Karpas-422 (cell line): Measurements from ENCODE around the gene PPIL6. TPM values are rescaled to one million over a fixed set of nuclear protein-coding genes. Genes with fewer than 3 reads are reported as not detected.

ENCODE experiments used
- DNase-seq: peaks from one replicate; pipeline ENCODE4 v3.0.0-alpha.2; 2015
- H2AFZ ChIP-seq: fragments of 200-600 bp; sonication (generic); 2 replicates; pipeline ENCODE4 v1.6.1; 2014; ENCODE audit warnings: antibody characterized with exemption, low read length, mixed read lengths
- H3K27ac ChIP-seq: fragments of 200-600 bp; sonication (generic); 2 replicates; pipeline ENCODE4 v1.5.1; 2014; ENCODE audit warnings: mild to moderate bottlenecking, low read length, moderate library complexity
- H3K27me3 ChIP-seq: fragments of 200-600 bp; sonication (generic); 2 replicates; pipeline ENCODE4 v1.6.1; 2014; ENCODE audit warnings: low read length, mixed read lengths
- H3K36me3 ChIP-seq: fragments of 200-600 bp; sonication (generic); 2 replicates; pipeline ENCODE4 v1.6.1; 2014; ENCODE audit warnings: low read length, mixed read lengths; ENCODE audit not compliant: insufficient read depth
- H3K4me1 ChIP-seq: fragments of 200-600 bp; sonication (generic); 2 replicates; pipeline ENCODE4 v1.6.1; 2014; ENCODE audit warnings: mild to moderate bottlenecking, low read length, mixed read lengths
- H3K4me2 ChIP-seq: fragments of 200-600 bp; sonication (generic); 2 replicates; pipeline ENCODE4 v1.6.1; 2014; ENCODE audit warnings: low read length, low read depth, mild to moderate bottlenecking; ENCODE audit not compliant: poor library complexity, severe bottlenecking
- H3K4me3 ChIP-seq: fragments of 200-600 bp; sonication (generic); 2 replicates; pipeline ENCODE4 v1.5.1; 2014; ENCODE audit warnings: mild to moderate bottlenecking, antibody characterized with exemption, low read length, mixed read lengths
- H3K79me2 ChIP-seq: fragments of 200-600 bp; sonication (generic); 2 replicates; pipeline ENCODE4 v1.6.1; 2014; ENCODE audit warnings: mild to moderate bottlenecking, low read length, mixed read lengths
- H3K9ac ChIP-seq: fragments of 200-600 bp; sonication (generic); 2 replicates; pipeline ENCODE4 v1.6.0; 2014; ENCODE audit warnings: low read length
- H3K9me2 ChIP-seq: fragments of 200-600 bp; sonication (generic), shearing (Covaris generic); replicated peaks from 2 replicates; pipeline ENCODE4 v1.6.0; 2014; ENCODE audit warnings: mild to moderate bottlenecking, low read length, moderate library complexity; ENCODE audit not compliant: insufficient read depth
- H3K9me3 ChIP-seq: fragments of 300-700, 200-600 bp; sonication (generic); 2 replicates; pipeline ENCODE4 v1.6.1; 2014; ENCODE audit warnings: low read length, mixed read lengths
- H4K20me1 ChIP-seq: fragments of 200-600 bp; sonication (generic); 2 replicates; pipeline ENCODE4 v1.6.1; 2014; ENCODE audit warnings: mild to moderate bottlenecking, antibody characterized with exemption, low read length, low read depth; ENCODE audit not compliant: insufficient read depth
- total RNA-seq: library from RNA; depleted of rRNA; stranded (reverse); fragments of >200 nt; shearing (Covaris generic); gene quantifications from 2 replicates; pipeline ENCODE4 v1.2.3, GENCODE V29; 2014; ENCODE audit warnings: low replicate concordance

Gene PPIL6
- total RNA-seq, 1 experiment from 2014 or later: not detected

DNA sequence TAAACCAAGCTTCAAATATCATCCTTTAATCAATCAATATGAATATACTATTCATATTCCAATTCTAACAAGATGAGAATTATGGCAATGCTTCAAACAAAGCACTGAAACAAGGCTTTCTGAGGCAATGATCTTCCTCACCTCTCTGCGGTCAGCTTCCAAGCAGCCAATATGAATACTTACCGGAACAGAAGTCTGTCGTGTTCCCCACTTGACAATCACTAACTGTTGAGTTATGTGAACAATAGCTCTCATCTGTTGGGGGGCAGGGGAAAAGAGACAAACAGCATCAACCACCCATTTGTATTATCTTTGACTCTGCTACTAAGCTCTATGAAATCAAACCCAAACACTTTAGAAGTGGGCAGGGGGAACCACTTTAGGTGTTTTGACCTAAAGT, 62.7 kb downstream of the PPIL6 start:
- H3K27me3 ChIP-seq: no peaks in the 10 kb centered on the region
- H3K4me1 ChIP-seq: peaks cover 17% of the 10 kb centered on the region
- H3K9me3 ChIP-seq: no peaks in the 10 kb centered on the region
- H3K4me3 ChIP-seq: no peak overlapping the region
- no peak overlapping the region for H2AFZ ChIP-seq
- peaks cover 21% of the 10 kb centered on the region; the same call in 1 of the 2 replicates for H4K20me1 ChIP-seq
- peaks cover 91% of the 10 kb centered on the region for H3K79me2 ChIP-seq
- H3K4me2 ChIP-seq: no peak overlapping the region
- peaks cover 59% of the 10 kb centered on the region for H3K36me3 ChIP-seq
- H3K27ac ChIP-seq: no peak overlapping the region
- no peak overlapping the region for H3K9ac ChIP-seq
- DNase-seq: no peak
- H3K9me2 ChIP-seq: no peaks in the 10 kb centered on the region

DNA sequence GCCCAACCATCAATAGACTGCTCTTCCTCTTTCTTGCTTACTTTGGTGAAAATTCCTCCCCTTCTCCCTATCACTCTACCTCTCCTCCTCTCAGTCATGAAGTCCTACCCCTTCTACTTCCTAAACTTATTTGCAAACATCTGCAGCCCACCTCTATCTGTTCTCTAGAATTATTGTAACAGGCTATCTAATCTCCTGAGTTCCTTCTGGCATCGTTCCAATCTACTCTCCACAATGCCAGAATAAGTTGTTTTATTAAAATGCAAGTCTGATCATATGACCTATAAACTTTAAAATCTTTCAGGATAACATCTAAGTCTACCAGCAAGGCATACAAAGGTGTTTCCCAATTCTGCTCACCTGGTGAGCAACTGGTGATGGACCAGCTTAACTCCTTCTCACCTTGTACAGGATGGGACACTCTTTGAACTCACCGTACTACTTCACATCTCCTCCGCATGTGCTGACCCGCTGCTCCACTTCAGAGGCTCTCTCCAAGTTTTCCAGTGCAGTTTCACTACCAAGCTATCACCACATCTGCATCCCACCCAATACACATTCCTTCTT, 66.0 kb downstream of the PPIL6 start:
- Histone ChIP-seq H3K27me3 (no peaks in the 10 kb centered on the region), H3K79me2 (peaks cover 89% of the 10 kb centered on the region), H3K9me3 (no peaks in the 10 kb centered on the region), H3K36me3 (peaks cover 81% of the 10 kb centered on the region), H4K20me1 (peaks cover 6% of the 10 kb centered on the region; the same call in 1 of the 2 replicates), H3K4me1 (peaks cover 5% of the 10 kb centered on the region), H3K9ac (no peak overlapping the region), H3K27ac (no peak overlapping the region), H3K4me2 (no peak overlapping the region), H3K4me3 (no peak overlapping the region), H2AFZ (no peak overlapping the region), H3K9me2 (no peaks in the 10 kb centered on the region)
- DNase-seq: no peak

DNA sequence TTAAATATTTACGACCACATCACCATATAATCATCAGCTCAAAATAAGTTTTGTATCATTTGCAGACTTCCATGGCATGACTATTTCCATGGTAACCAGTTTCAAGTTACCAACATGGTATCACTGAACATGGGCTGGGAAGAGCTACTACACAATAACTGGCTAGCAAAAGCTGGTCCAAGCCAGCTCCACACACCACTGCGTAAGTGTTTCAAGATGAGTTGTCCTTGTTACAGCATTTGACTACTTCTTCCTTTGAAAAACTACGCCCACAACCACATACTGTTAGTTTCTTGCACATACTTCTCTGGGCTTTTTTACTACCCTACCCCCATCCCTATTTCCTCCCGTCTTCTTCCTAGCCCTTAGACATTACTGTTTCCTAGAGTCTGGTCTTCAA, 66.7 kb downstream of the PPIL6 start:
- H2AFZ ChIP-seq: no peak overlapping the region
- H3K36me3 ChIP-seq: peaks cover 83% of the 10 kb centered on the region
- DNase-seq: no peak
- H3K4me3 ChIP-seq: no peak overlapping the region
- H3K79me2 ChIP-seq: peaks cover 89% of the 10 kb centered on the region
- H3K9me2 ChIP-seq: no peaks in the 10 kb centered on the region
- no peaks in the 10 kb centered on the region; the same call in 1 of the 2 replicates for H4K20me1 ChIP-seq
- H3K27me3 ChIP-seq: no peaks in the 10 kb centered on the region
- H3K9me3 ChIP-seq: no peaks in the 10 kb centered on the region
- H3K4me2 ChIP-seq: no peak overlapping the region
- H3K9ac ChIP-seq: no peak overlapping the region
- H3K4me1 ChIP-seq: no peaks in the 10 kb centered on the region
- no peak overlapping the region for H3K27ac ChIP-seq

DNA sequence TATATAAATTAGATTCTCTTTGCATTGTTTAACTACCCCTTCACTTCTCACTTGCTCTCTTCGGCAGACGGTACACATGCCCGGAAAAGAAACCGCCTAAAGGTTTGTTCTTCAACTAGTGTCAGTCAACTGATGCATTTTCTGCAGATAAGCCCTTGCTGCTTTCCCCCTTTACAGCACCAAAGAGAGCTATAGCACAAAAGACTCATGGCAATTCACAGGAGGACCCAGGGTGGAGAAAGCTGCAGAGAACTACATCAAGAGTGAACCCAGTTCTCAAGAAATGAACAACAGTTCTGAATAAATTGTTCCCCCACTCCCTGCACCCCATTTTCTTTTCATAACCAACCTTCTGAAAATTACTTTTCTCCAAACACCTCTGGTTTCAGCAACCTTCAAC, 67.1 kb downstream of the PPIL6 start:
- Histone ChIP-seq H3K9ac (no peak overlapping the region), H3K9me3 (no peaks in the 10 kb centered on the region), H3K4me3 (no peak overlapping the region), H2AFZ (no peak overlapping the region), H3K9me2 (no peaks in the 10 kb centered on the region), H3K27me3 (no peaks in the 10 kb centered on the region), H3K36me3 (peaks cover 85% of the 10 kb centered on the region), H3K4me1 (no peaks in the 10 kb centered on the region), H3K4me2 (no peak overlapping the region), H4K20me1 (no peaks in the 10 kb centered on the region; the same call in 1 of the 2 replicates), H3K27ac (no peak overlapping the region), H3K79me2 (peaks cover 89% of the 10 kb centered on the region)
- no peak for DNase-seq

DNA sequence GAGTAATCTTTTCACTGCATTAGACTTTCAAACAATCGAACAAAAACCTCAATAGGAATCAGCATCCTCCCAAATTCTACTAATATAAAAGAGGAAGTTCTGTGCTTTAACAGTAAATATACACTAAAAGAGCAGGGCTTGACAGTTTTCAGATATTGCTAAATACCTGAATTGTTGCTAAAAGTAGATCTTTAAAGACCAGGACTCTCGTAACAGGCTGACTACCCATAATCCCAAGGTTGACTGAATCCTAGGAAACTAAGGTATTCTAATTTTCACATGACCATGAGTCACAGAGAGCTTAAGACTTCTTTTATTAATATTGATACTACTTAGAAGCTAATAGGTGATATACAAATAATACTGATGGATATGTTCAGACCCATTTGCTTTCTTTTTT, 68.3 kb downstream of the PPIL6 start:
- no peak overlapping the region for H3K27ac ChIP-seq

DNA sequence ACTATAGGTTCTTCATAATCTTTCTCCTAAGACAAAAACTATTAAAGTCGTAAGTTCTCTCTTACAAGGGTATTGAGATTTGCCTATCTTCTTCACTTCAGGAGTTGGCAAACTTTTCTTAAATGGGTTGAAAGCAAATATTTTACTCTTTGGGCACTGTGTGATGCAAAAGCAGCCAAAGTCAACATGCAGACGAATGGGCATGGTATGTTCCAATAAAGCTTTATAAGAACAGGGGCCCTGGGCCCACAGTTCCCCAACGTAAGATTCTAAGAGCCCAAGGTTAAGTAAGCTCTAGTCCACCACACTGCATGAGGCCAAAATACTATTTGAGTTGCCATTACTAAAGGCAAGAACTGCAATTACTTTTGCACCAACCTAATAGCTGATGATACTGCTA, 69.6 kb downstream of the PPIL6 start:
- Histone ChIP-seq H3K27me3 (no peaks in the 10 kb centered on the region), H3K9me3 (no peaks in the 10 kb centered on the region), H4K20me1 (no peaks in the 10 kb centered on the region; the same call in 1 of the 2 replicates), H3K27ac (no peak overlapping the region), H3K79me2 (peaks cover 89% of the 10 kb centered on the region), H3K4me2 (no peak overlapping the region), H3K4me3 (no peak overlapping the region), H3K4me1 (no peaks in the 10 kb centered on the region), H3K9me2 (no peaks in the 10 kb centered on the region), H3K9ac (no peak overlapping the region), H2AFZ (no peak overlapping the region), H3K36me3 (peaks cover 86% of the 10 kb centered on the region)
- no peak for DNase-seq

More for the DNA sequence above, 68.3 kb downstream of the PPIL6 start:
- H4K20me1 ChIP-seq: no peaks in the 10 kb centered on the region; the same call in 1 of the 2 replicates
- H3K4me2 ChIP-seq: no peak overlapping the region
- peaks cover 85% of the 10 kb centered on the region for H3K36me3 ChIP-seq
- no peaks in the 10 kb centered on the region for H3K4me1 ChIP-seq
- H3K79me2 ChIP-seq: peaks cover 89% of the 10 kb centered on the region
- no peaks in the 10 kb centered on the region for H3K27me3 ChIP-seq
- H3K9me2 ChIP-seq: no peaks in the 10 kb centered on the region
- H2AFZ ChIP-seq: no peak overlapping the region
- DNase-seq: no peak
- no peaks in the 10 kb centered on the region for H3K9me3 ChIP-seq
- no peak overlapping the region for H3K4me3 ChIP-seq
- H3K9ac ChIP-seq: no peak overlapping the region

DNA sequence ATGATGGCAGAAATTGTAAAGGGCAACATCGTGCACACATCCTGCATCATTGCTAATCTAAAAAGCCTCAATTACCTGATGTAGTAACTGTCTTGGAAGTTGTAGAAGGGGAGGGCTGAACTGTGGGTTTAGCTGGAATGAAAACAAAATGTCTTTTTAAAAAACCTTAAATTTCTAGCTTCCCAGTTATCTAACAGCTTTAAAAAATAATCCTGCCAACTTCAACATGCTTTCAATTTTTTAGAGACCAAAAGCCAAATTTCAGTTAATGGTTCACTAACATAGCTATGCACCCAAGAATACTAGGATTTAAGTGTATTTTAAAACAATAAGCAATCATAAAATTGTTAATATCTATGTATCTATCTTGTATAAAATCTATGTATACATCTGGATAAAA, 70.1 kb downstream of the PPIL6 start:
- H3K27ac ChIP-seq: no peak overlapping the region
- H3K9me3 ChIP-seq: no peaks in the 10 kb centered on the region
- peaks cover 84% of the 10 kb centered on the region for H3K36me3 ChIP-seq
- no peak overlapping the region for H2AFZ ChIP-seq
- H3K4me2 ChIP-seq: no peak overlapping the region
- no peak overlapping the region for H3K9ac ChIP-seq
- DNase-seq: no peak
- H4K20me1 ChIP-seq: no peaks in the 10 kb centered on the region; the same call in 1 of the 2 replicates
- H3K27me3 ChIP-seq: no peaks in the 10 kb centered on the region
- H3K4me1 ChIP-seq: no peaks in the 10 kb centered on the region
- peaks cover 88% of the 10 kb centered on the region for H3K79me2 ChIP-seq
- H3K9me2 ChIP-seq: no peaks in the 10 kb centered on the region
- H3K4me3 ChIP-seq: no peak overlapping the region

DNA sequence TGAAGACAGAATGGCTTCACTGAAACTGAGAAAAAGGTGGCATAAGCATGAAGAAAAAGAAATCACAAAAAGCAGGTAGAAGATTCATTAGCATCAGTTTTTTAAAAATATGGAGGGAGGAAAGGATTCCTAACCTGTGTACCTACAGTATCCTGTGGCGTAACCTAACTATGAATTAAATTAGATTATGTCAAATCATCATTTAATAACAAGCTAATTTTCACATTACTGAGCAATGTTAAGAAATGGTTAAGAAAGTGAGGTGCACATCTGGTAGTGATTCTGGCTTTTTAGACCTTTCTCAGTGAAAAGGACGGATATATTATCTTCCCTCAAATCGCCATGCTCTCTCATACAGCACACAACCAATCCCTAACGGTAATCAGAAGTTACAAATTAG, 70.7 kb downstream of the PPIL6 start:
- peaks cover 87% of the 10 kb centered on the region for H3K79me2 ChIP-seq
- H4K20me1 ChIP-seq: no peaks in the 10 kb centered on the region; the same call in 1 of the 2 replicates

More for the DNA sequence above, 70.7 kb downstream of the PPIL6 start:
- Histone ChIP-seq H3K27me3 (no peaks in the 10 kb centered on the region), H3K9me3 (no peaks in the 10 kb centered on the region), H3K9ac (no peak overlapping the region), H3K4me3 (no peak overlapping the region), H3K9me2 (no peaks in the 10 kb centered on the region), H3K36me3 (peaks cover 82% of the 10 kb centered on the region), H2AFZ (no peak overlapping the region), H3K4me2 (no peak overlapping the region), H3K27ac (no peak overlapping the region), H3K4me1 (no peaks in the 10 kb centered on the region)
- no peak for DNase-seq
